GM19351 (cell line): ENCODE results near the gene NAGPA.
A peak's percentile ranks its signal among the peaks of the same experiment; 100 is the strongest.
"Not testable (repeated sequence)": the region's sequence is repeated elsewhere in the genome, so short reads cannot be mapped to it uniquely, and the experiment has no call there.

Source experiments
- ATAC-seq: cut with Tn5 transposase; IDR thresholded peaks from one replicate; pipeline ENCODE4 v1.9.1; 2021; ENCODE audit warnings: mild to moderate bottlenecking, moderate library complexity; ENCODE audit not compliant: unreplicated experiment

NAGPA gene, protein sequence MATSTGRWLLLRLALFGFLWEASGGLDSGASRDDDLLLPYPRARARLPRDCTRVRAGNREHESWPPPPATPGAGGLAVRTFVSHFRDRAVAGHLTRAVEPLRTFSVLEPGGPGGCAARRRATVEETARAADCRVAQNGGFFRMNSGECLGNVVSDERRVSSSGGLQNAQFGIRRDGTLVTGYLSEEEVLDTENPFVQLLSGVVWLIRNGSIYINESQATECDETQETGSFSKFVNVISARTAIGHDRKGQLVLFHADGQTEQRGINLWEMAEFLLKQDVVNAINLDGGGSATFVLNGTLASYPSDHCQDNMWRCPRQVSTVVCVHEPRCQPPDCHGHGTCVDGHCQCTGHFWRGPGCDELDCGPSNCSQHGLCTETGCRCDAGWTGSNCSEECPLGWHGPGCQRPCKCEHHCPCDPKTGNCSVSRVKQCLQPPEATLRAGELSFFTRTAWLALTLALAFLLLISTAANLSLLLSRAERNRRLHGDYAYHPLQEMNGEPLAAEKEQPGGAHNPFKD

DNA sequence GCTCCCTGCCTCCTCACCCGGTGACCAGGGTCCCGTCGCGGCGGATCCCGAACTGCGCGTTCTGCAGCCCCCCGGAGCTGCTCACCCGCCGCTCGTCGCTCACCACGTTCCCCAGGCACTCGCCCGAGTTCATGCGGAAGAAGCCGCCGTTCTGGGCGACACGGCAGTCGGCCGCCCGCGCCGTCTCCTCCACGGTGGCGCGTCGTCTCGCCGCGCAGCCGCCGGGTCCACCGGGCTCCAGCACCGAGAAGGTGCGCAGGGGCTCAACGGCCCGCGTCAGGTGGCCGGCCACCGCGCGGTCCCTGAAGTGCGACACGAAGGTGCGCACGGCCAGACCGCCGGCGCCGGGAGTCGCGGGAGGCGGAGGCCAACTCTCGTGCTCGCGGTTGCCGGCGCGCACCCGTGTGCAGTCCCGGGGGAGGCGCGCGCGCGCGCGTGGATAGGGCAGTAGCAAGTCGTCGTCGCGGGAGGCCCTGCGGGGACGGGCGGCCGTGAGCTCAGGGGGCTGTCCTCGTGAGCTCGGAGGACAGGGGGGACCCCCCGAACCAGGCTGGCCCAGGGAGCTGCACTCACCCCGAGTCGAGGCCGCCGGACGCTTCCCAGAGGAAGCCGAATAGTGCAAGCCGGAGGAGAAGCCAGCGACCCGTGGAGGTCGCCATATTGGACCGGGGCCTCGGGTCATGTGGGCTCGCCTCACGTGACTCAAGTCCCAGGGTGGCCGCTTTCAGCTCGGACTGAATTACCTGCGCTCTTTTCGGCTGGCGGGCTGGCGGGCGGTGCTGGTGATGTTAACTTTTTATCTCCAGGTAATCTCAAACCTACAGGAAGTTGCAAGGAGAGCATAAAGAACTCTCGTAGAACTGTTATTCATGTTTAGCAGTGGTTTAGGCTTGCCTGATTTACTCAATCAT is at the start of gene NAGPA:
Gene NAGPA, minus strand, starts transcription at position 680 of the 911 bp plus-strand sequence. Its CDS starts 21 bp downstream, at position 659.
- ATAC-seq = peak; percentile 91

DNA sequence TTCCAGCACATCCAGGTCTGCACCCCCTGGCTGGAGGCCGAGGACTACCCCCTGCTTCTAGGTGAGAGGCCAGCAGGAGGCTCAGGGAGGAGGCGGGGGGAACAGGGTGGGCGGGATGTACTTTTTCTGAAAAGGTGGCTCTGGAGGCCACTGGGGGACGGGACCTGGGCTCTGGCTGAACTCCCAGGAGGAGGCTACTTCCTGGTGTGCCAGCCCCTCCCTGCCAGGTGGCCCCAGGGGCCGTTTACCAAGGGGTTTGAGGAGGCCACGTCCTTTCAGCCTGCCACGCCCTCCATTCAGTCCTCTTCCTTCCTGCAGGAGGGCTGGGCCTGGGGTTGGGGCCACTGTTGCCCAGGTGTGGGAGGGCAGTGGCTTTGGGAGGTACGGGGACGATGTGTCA is 47.3 kb upstream of the NAGPA start:
- ATAC-seq = not testable (repeated sequence)

DNA sequence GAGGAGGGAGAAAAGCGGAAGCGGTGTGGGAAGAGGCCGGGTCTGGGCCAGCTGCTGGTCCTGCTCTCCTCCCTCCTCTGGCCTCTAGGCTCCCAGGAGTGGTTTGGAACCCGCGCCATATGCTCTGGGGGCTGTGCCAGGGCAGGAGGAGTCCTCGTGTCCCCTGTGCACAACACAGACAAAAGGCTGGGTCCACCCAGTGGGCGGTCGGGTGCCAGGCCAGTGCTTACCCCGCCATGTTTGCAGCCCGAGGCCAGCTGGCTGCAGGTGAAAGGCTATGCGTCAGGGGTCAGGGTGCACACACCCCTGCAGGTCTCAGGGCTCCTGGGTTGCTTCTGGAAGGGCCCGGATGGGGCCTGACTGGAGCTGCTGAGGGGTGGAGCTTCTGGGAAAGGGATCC is 46.7 kb upstream of the NAGPA start:
- not testable (repeated sequence) for ATAC-seq

DNA sequence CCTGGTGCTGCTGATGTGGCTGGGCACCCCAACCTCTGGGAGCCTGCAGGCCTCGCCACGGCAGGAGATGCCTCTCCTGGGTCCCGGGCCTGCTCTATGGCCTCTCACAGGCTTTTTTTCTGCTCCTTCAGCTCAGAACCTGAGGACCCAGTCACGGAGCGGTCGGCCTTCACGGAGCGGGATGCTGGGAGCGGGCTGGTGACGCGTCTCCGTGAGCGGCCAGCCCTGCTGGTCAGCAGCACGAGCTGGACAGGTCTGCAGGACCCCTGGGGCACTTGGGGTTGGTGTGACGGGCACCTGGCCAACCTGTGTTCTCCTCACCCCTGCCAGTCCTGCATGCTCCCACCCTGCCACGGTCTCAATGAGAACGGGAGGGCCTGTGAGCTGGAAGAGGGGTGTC is 44.9 kb upstream of the NAGPA start:
- ATAC-seq = no peak

DNA sequence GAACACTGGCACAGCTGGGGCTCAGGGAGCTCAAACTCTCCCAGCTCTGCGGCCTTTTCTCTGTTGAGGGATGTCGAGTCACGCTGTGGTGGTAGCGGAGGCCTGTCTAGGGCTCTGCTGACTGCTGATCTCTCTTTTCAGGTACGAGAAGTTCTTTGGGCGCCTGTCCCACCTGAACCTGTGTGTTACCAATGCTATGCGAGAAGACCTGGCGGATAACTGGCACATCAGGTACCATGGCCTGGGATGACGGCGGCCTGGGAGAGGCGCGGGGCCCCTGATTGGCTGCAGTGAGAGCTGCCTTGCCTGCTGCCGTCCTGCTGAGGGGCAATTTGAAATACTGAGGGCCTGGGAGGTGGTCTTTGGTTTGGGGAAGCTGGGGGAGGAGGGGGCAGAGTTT is 43.6 kb upstream of the NAGPA start:
- ATAC-seq = no peak

DNA sequence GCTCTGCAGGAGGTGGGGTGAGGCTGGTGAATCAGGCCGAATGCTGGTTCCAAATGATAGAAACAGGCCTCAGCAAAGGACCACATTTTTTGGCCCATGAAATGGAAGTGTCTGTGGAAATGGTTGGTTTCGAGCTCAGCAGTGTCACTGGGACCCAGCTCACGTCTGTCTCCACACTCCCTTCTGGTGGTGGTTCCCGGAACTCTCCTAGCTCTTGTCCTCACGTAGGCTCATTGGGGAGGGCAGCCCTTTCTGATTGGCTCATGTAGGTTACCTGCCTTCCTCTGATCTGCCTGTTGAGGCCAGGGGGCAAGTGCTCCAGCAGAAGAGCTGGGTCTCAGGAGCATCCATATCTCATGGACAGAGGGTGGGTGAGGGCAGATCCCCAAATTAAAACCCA is 41.9 kb upstream of the NAGPA start:
- no peak for ATAC-seq

DNA sequence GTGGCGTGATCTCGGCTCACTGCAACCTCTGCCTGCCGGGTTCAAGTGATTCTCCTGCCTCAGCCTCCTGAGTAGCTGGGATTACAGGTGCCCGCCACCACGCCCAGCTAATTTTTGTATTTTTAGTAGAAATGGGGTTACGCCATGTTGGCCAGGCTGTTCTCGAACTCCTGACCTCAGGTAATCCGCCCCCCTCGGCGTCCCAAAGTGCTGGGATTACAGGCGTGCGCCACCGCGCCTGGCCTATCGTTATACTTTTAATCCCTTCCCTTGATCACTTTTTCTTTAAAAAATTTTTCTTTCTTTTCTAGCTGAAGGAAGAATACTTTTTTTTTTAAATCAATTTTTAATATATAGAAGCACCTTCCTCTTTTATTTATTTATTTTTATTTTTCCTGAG is 40.0 kb upstream of the NAGPA start:
- ATAC-seq = not testable (repeated sequence)

DNA sequence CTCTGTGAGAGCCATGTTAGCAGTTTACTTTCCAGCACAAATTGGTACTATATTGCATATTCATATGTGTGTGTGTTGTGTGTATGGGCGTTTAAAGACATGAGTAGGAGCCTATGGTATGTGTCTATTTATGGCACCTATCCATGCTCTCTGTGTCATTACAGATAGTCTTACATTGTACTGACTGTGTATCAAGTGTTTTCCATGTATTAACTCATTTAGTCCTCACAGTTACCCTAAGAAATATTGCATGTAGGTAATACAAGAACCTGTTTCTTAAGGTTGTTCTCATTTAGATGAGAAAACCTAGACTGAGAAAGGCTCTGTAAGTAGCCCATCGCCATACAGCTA is 39.5 kb upstream of the NAGPA start:
- no peak for ATAC-seq

DNA sequence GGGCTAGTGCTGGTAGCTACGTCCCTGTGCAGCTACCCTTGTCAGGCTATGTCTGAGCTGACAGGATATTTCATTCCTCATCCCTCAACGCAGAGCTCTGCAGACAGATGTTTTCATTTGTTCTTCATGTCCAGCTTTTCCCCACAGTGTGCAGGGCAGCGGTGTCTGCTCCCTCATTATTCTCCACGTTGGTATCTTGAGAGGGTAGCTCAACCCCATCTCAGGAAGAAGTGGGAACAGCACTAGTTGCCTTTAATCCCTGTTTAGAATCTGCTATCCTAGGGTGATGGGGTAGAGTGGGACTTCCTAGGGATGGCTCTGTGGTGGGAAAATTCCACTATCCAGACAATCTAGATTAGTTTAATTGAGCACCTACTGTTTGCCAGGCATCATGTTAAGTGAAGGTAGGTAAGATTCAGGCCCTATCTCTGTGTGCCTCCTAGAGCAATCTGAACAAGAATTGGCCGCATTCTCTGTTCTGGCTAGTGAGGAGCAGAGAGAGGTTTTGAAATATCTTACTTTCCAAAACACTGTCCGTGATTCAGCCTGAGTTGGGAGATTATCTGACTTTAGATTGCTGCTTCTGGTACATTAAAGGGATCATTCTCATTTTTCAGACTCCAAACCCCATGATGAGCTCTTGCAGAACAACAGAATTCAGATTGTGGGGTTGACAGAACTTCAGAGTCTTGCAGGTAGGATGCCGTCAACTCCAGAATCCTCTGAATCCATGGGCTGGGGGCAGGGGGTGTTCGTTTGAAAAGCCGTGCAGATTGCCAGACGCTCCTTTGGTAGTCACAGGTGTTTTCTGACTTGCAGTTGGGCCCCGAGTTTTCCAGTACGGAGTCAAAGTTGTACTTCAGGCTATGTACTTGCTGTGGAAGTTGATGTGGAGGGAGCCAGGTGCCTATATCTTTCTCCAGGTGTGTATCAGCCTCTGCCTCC is 38.9 kb upstream of the NAGPA start:
- ATAC-seq = no peak

DNA sequence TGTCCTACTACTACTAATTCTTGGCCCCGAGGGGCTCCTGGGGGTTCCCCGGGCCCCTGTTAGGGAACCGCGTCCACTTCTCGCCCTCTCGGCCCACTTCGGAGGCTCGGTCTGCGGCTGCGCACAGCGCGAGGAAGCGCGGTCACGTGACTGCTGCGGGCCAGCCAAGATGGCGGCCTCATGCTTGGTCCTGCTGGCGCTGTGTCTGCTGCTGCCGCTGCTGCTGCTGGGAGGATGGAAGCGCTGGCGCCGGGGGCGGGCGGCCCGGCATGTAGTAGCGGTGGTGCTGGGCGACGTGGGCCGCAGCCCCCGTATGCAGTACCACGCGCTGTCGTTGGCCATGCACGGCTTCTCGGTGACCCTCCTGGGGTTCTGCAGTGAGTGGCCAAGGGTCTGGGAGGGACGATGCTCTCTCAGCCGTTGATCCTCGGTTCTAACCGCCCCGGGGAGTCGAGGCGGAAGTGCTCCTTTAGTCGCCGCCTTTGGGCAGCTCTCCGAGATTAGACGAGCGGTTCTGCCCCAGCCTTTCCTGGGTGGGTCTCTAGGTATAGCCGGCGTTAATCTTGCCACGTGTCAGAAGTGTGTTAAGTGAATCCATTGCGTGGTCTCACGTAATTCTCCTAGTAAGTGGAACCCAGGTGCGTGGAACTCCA is 38.1 kb upstream of the NAGPA start, which contains the start of gene ALG1:
Gene ALG1, plus strand, starts transcription at position 163 of the 653 bp plus-strand sequence. Its CDS starts 7 bp downstream, at position 170.
- peak; percentile 78 for ATAC-seq

DNA sequence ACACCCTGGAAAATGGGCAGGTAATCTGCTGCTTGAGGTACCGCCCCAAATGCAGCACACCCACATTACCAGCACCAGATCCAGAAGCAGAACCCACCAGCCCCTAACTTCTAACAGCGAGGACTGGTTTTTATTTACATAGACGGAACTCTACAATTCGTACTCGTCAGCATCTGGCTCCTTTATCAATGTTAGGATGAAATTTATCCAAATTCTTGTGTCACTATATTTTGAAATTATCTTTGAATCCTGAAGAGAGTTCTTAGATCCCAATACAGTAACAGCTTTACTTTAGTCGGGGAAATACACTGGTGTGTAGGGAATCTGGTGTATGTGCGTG is 37.6 kb upstream of the NAGPA start:
- no peak for ATAC-seq

DNA sequence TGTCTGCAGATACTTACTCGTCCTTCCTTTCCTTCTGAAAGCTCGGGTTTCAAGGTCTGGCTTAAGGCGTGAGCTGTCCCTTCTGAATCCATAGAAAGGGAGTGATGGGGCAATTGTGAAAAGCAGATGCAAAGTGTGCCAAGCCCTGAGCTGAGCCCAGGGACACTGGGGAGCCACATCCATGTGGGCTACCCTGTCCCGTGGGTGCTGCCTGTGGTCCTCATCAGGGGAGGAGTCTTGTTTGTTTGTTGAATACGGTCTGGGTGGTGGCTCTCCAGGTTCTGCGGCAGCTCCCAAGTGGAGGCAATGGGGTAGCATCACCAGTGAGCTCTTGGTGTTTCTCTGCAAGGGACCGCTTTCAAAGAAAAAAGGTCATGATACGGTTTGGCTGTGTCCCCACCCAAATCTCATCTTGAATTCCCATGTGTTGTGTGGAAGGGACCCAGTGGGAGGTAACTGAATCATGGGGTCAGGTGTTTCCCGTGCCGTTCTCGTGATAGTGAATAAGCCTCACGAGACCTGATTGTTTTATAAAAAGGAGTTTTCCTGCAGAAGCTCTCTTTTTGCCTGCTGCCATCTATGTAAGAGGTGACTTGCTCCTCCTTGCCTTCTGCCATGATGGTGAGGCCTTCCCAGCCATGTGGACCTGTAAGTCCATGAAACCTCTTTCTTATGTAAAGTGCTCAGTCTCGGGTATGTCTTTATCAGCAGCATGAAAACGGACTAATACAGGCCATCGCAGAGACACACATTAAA is 36.9 kb upstream of the NAGPA start:
- no peak for ATAC-seq

DNA sequence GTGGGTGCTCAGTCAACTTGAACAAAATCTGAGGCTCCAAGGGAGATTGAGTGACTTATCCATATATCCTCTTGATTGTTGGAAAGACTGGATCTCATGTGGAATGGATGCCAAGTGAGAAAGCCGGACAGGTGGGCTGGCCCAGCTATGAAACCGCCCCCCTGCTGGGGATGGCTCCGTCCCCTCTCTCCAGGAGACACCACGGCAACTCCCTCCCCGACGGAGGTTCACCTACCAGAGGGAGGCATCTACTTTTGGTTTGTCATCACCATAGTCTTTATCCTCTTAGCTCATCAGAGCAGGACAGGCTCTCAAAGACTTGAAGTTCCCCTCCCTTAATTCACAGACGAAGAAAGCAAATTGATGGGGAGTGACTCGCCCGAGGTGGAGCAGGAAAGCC is 36.1 kb upstream of the NAGPA start:
- ATAC-seq = no peak

DNA sequence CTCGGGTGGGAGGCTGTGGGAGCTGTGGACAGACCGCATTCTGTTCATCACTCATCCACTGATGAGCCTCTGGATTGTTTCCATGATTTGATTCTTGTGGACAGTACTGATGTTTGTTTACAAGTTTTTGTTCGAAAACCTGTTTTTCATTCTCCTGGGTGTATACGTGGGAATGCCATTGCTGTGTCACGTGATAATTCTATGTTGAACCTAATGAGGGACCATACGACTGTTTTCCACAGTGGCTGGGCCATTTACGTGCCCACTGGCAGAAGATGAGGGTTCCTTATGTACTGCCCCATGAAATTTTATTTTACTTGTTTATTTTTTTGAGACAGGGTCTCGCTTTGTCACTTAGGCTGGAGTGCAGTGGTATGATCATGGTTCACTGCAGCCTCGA is 35.3 kb upstream of the NAGPA start:
- ATAC-seq = no peak

DNA sequence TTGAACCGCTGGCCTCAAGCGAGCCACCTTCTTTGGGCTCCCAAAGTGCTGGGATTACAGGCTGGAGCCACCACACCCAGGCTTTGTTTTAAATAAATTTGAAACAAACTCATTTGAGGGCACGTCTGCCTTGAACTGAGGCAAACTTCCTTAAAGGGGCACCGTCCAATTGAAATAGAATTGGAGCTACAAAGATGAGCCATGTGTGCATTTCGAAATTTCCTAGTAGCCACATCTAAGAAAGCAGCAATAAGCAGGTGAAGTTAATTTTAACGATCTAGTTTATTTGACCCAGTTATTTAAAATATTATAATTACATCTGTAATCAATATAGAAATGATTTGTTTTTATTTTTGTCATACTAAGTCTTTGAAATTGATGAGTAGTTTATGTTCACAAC is 32.8 kb upstream of the NAGPA start:
- no peak for ATAC-seq

DNA sequence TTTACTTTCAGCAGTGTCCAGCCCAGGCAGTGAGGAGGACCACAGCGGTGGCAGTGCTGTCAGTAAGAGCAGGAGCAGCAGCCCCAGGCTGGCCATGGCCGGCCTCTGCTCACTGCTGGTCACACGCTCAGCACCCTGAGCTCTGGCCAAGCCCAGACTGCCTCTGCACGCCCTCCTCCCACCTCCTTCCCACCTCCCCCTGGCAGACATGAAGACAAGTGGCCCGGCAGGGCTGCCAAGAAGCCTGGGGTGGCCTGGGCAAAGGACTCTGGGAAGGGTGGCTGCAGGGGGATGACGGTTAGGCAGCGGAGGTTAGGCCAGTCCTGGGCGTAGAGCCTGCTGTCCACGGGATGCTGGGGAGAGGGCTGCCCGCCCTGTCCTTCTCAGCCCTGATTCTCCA is 32.1 kb upstream of the NAGPA start, which contains the start of gene C16orf89:
Gene C16orf89, minus strand, starts transcription at position 144 of the 400 bp plus-strand sequence. Its CDS starts 48 bp downstream, at position 96.
- no peak for ATAC-seq

DNA sequence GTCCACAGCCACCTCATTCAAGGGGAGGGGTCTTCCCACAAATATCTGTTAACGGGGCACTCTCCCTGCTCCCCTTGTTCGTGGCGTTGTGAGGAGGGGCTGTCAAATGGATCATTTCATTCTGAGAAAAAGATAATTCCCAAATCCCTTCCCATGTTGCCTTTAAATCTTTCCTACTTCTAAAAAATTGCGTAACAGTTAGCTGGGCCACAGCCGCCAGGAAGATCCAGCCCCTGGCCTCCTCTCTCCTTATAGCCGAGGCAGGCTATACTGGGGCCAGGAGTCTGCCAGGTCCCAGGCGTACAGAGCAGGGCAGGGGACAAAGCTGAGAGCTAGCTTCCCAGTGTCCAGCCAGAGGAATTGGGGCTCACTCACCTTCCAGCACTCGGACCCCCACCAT is 31.6 kb upstream of the NAGPA start:
- ATAC-seq = no peak

DNA sequence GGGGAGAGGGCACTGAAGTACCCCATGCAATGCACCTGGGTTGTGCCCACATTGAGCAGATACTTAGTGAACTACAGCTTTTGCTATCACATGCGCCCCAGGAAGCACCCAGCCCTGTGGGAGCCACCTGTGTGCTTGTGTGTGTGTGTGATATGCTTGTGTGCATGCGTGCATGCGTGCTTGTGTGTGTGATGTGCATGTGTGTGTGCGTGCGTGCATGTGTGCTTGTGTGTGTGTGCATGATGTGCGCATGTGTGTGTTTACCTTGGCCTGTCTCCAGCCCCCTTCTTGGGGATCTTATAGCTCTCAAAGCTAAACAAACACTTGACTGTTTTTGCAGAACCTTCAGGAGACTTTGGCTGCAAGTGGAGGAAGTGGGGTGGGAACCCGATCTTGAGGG is 31.2 kb upstream of the NAGPA start:
- ATAC-seq = no peak
